MM.1S (cell line): ENCODE data around the gene PDE4B.
A peak's percentile ranks its signal among the peaks of the same experiment; 100 is the strongest.

Source experiments
- DNase-seq: peaks from one replicate; pipeline ENCODE4 v3.0.0-alpha.2; 2015
- H2AFZ ChIP-seq: fragments of 300-600 bp; sonication (generic); 2 replicates; pipeline ENCODE4 v1.6.0; 2016; ENCODE audit warnings: antibody characterized with exemption, low read length
- H3F3A ChIP-seq: fragments of 300-600 bp; sonication (generic); 2 replicates; pipeline ENCODE4 v1.6.1; 2016; ENCODE audit warnings: mild to moderate bottlenecking, antibody characterized with exemption, low read length, moderate library complexity, mixed read lengths; ENCODE audit not compliant: insufficient read depth
- H3K27ac ChIP-seq: fragments of 300-600 bp; sonication (generic); 2 replicates; pipeline ENCODE4 v1.5.1; 2016; ENCODE audit warnings: mild to moderate bottlenecking, low read length
- H3K27me3 ChIP-seq: fragments of 300-600 bp; sonication (generic); replicated peaks from 2 replicates; pipeline ENCODE4 v1.6.0; 2016; ENCODE audit warnings: low read length; ENCODE audit not compliant: insufficient read depth
- H3K36me3 ChIP-seq: fragments of 300-600 bp; sonication (generic); replicated peaks from 2 replicates; pipeline ENCODE4 v1.6.1; 2016; ENCODE audit warnings: mild to moderate bottlenecking, low read length, mixed read lengths; ENCODE audit not compliant: insufficient read depth
- H3K4me1 ChIP-seq: fragments of 300-600 bp; sonication (generic); 2 replicates; pipeline ENCODE4 v1.6.1; 2016; ENCODE audit warnings: low read length, mixed read lengths
- H3K4me2 ChIP-seq: fragments of 300-600 bp; sonication (generic); 2 replicates; pipeline ENCODE4 v1.6.0; 2016; ENCODE audit warnings: low read depth, low read length
- H3K4me3 ChIP-seq: fragments of 300-600 bp; sonication (generic); 2 replicates; pipeline ENCODE4 v1.5.1; 2016; ENCODE audit warnings: low read length, mixed read lengths
- H3K79me2 ChIP-seq: fragments of 300-600 bp; sonication (generic); 2 replicates; pipeline ENCODE4 v1.6.1; 2016; ENCODE audit warnings: mixed run types, low read length, mixed read lengths
- H3K9ac ChIP-seq: fragments of 300-600 bp; sonication (generic); 2 replicates; pipeline ENCODE4 v1.6.1; 2016; ENCODE audit warnings: low read length, mixed read lengths
- H3K9me2 ChIP-seq: fragments of 300-600 bp; sonication (generic); replicated peaks from 2 replicates; pipeline ENCODE4 v1.6.1; 2016; ENCODE audit warnings: mild to moderate bottlenecking, low read length, mixed read lengths; ENCODE audit not compliant: insufficient read depth
- H3K9me3 ChIP-seq: fragments of 300-600 bp; sonication (generic); replicated peaks from 2 replicates; pipeline ENCODE4 v1.6.1; 2016; ENCODE audit warnings: mild to moderate bottlenecking, low read length, mixed read lengths; ENCODE audit not compliant: insufficient read depth
- H4K20me1 ChIP-seq: fragments of 300-600 bp; sonication (generic); 2 replicates; pipeline ENCODE4 v1.6.1; 2016; ENCODE audit warnings: mild to moderate bottlenecking, low read length, moderate library complexity, mixed read lengths; ENCODE audit not compliant: insufficient read depth
- CTCF ChIP-seq: fragments of 300-600 bp; sonication (generic); IDR thresholded peaks from 2 replicates; pipeline ENCODE4 v1.5.1; 2016; ENCODE audit warnings: antibody characterized with exemption, low read length, mixed read lengths
- EZH2 ChIP-seq: fragments of 300-600 bp; sonication (generic); optimal IDR thresholded peaks from 2 replicates; pipeline ENCODE3; 2017; ENCODE audit warnings: low read depth, mild to moderate bottlenecking, antibody characterized with exemption, low read length, mixed read lengths
- EZH2phosphoT487 ChIP-seq: fragments of 300-600 bp; sonication (generic); IDR thresholded peaks from 2 replicates; pipeline ENCODE4 v1.6.1; 2018; ENCODE audit warnings: antibody characterized with exemption, low read length

PDE4B gene

DNA sequence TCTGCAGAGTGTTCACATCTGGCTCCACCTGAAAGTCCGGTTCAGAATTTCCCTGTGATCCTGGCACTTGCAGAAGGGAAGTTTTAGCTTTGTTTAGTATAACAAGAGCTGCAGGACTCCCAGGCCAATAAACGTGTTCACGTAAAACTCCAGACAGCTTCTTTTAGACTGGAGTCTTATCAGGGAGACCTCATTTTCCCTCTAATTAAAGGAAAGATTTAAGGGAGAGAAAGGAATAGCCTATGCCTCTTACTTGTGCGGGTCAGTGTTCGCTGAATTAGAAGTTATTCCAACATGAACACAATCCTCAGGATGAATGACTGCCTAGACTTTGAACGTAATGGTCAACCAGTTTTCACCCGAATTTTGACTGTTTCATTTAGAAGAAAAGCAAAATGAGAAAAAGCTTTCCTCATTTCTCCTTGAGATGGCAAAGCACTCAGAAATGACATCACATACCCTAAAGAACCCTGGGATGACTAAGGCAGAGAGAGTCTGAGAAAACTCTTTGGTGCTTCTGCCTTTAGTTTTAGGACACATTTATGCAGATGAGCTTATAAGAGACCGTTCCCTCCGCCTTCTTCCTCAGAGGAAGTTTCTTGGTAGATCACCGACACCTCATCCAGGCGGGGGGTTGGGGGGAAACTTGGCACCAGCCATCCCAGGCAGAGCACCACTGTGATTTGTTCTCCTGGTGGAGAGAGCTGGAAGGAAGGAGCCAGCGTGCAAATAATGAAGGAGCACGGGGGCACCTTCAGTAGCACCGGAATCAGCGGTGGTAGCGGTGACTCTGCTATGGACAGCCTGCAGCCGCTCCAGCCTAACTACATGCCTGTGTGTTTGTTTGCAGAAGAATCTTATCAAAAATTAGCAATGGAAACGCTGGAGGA lies 539.2 kb downstream of the PDE4B start:
- H3K4me2 ChIP-seq, result peak overlapping the region; percentile 94
- TF ChIP-seq EZH2, result no peak
- peak; percentile 9; the same call in 1 of the 2 replicates for TF ChIP-seq CTCF
- no peak for TF ChIP-seq EZH2phosphoT487
- H3F3A ChIP-seq, result peaks cover 36% of the 10 kb centered on the region
- H3K9ac ChIP-seq, result peak overlapping the region; percentile 87
- no peaks in the 10 kb centered on the region for H3K9me3 ChIP-seq
- H3K4me1 ChIP-seq, result peaks cover 45% of the 10 kb centered on the region
- no peaks in the 10 kb centered on the region for H4K20me1 ChIP-seq
- peaks cover 44% of the 10 kb centered on the region for H3K79me2 ChIP-seq
- no peaks in the 10 kb centered on the region for H3K36me3 ChIP-seq
- H3K4me3 ChIP-seq, result peak overlapping the region; percentile 82
- no peaks in the 10 kb centered on the region for H3K9me2 ChIP-seq
- peak overlapping the region; percentile 41; the same call in 1 of the 2 replicates for H2AFZ ChIP-seq
- peak; percentile 66 for DNase-seq
- H3K27me3 ChIP-seq, result no peaks in the 10 kb centered on the region
- H3K27ac ChIP-seq, result peak overlapping the region; percentile 93

DNA sequence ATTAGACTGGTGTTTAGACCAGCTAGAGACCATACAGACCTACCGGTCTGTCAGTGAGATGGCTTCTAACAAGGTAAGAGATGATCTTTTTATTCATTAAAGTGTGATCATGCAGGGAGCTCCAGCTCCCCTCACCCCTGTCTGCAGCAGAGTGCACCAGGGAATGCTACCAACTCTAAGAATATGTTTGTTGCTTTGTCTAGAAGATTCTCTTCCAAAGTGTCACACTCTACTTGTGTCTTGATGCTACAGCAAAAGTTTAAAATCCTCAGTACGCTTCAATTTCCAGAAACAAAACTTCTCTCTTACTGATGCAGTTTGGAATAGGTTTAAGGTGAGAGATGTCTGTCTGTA lies 539.8 kb downstream of the PDE4B start:
- Histone ChIP-seq H3K27ac (peak overlapping the region; percentile 93), H3K27me3 (no peaks in the 10 kb centered on the region), H3K9ac (peak overlapping the region; percentile 87), H3K9me3 (no peaks in the 10 kb centered on the region), H4K20me1 (no peaks in the 10 kb centered on the region), H3K4me3 (peak overlapping the region; percentile 82), H3K9me2 (no peaks in the 10 kb centered on the region), H3K36me3 (no peaks in the 10 kb centered on the region), H3K4me2 (peak overlapping the region; percentile 94), H2AFZ (peak overlapping the region; percentile 41; the same call in 1 of the 2 replicates), H3F3A (peaks cover 39% of the 10 kb centered on the region), H3K4me1 (peaks cover 48% of the 10 kb centered on the region), H3K79me2 (peaks cover 50% of the 10 kb centered on the region)
- TF ChIP-seq CTCF (no peak; the same call in 1 of the 2 replicates), EZH2 (no peak), EZH2phosphoT487 (no peak)
- no peak for DNase-seq

GRCh38 chr1:66333466-66334199 lies 540.9 kb downstream of the PDE4B start:
- Histone ChIP-seq H3K79me2 (peaks cover 61% of the 10 kb centered on the region), H3K27ac (peak overlapping the region; percentile 93), H3K9me3 (no peaks in the 10 kb centered on the region), H3K9ac (peak overlapping the region; percentile 87), H4K20me1 (no peaks in the 10 kb centered on the region), H3K27me3 (no peaks in the 10 kb centered on the region), H3K4me3 (peak overlapping the region; percentile 82), H3K9me2 (no peaks in the 10 kb centered on the region), H3F3A (peaks cover 39% of the 10 kb centered on the region), H3K36me3 (no peaks in the 10 kb centered on the region), H2AFZ (no peak overlapping the region; the same call in 1 of the 2 replicates), H3K4me1 (peaks cover 45% of the 10 kb centered on the region), H3K4me2 (peak overlapping the region; percentile 94)
- no peak for TF ChIP-seq EZH2phosphoT487
- no peak for TF ChIP-seq EZH2
- no peak for TF ChIP-seq CTCF
- no peak for DNase-seq
